ENCODE results near the gene LRRC71. TPM values are rescaled to one million over a fixed set of nuclear protein-coding genes. Genes with fewer than 3 reads are reported as not detected.
A peak's percentile ranks its signal among the peaks of the same experiment; 100 is the strongest.

Gene LRRC71
- total RNA-seq, 4 donors from 2014 or later, result not detected

- Histone ChIP-seq H3K9me3 (no peaks in the 10 kb centered on the region), H3K27me3 (peaks cover 3% of the 10 kb centered on the region), H3K4me3 (replicated peaks in 1 of 3) (peak overlapping the region in 1 of 3 donors; percentile 33), H3K27ac (peak overlapping the region; percentile 85 to 94 (median 86)), H3K4me1 (peaks cover 5 to 49% of the 10 kb centered on the region in 2 donors), H3K36me3 (no peaks in the 10 kb centered on the region)
- 57 to 79% methylated on average over 5 to 9 of the region's 12 CpGs for WGBS, 2 donors
- DNase-seq, result peak; percentile 24 to 49
- intact Hi-C loops (cut with DNase I), result no loop called here
- TF ChIP-seq POLR2A (IDR thresholded peaks at IDR 0.05) (peak in 1 of 2 donors; percentile 13), CTCF (IDR thresholded peaks at IDR 0.05) (no peak)
Observed at GRCh38 chr1:156894711-156895454, 25.5 kb upstream of the LRRC71 start.

- Histone ChIP-seq H3K4me3 (replicated peaks in 1 of 3) (peak overlapping the region in 1 of 3 donors; percentile 6), H3K4me1 (peaks cover 5 to 55% of the 10 kb centered on the region in 2 donors), H3K27me3 (peaks cover 3% of the 10 kb centered on the region), H3K36me3 (no peaks in the 10 kb centered on the region), H3K9me3 (no peaks in the 10 kb centered on the region), H3K27ac (peak overlapping the region; percentile 85 to 94 (median 86))
- TF ChIP-seq POLR2A (IDR thresholded peaks at IDR 0.05) (no peak), CTCF (IDR thresholded peaks at IDR 0.05) (no peak)
- no peak for DNase-seq
- intact Hi-C loops (cut with DNase I), result no loop called here
- WGBS, 2 donors, result 67 to 71% methylated on average over 4 of the region's 4 CpGs
Observed at GRCh38 chr1:156895455-156895812, 25.0 kb upstream of the LRRC71 start.

GRCh38 chr1:156895927-156896326 lies 24.5 kb upstream of the LRRC71 start:
- Histone ChIP-seq H3K27ac (peak overlapping the region; percentile 85 to 94 (median 86)), H3K9me3 (no peaks in the 10 kb centered on the region), H3K4me1 (peaks cover 5 to 60% of the 10 kb centered on the region in 2 donors), H3K36me3 (no peaks in the 10 kb centered on the region), H3K4me3 (replicated peaks in 1 of 3) (peak overlapping the region in 1 of 3 donors; percentile 1), H3K27me3 (peaks cover 3% of the 10 kb centered on the region)
- DNase-seq, result no peak
- no peak for TF ChIP-seq POLR2A (IDR thresholded peaks at IDR 0.05)
- no peak for TF ChIP-seq CTCF (IDR thresholded peaks at IDR 0.05)
- 74 to 90% methylated on average over 6 of the region's 6 CpGs for WGBS, 2 donors
- intact Hi-C loops (cut with DNase I), result no loop called here

GRCh38 chr1:156896490-156897033 lies 23.9 kb upstream of the LRRC71 start:
- peak overlapping the region in 1 of 3 donors; percentile 1 for H3K4me3 ChIP-seq (replicated peaks in 1 of 3)
- WGBS, 2 donors, result 84 to 86% methylated on average over 9 to 14 of the region's 16 CpGs
- no peak for DNase-seq
- peaks cover 3% of the 10 kb centered on the region for H3K27me3 ChIP-seq
- TF ChIP-seq CTCF (IDR thresholded peaks at IDR 0.05), result no peak
- no peak for TF ChIP-seq POLR2A (IDR thresholded peaks at IDR 0.05)
- H3K9me3 ChIP-seq, result no peaks in the 10 kb centered on the region
- peak overlapping the region in 2 of 3 donors; percentile 70 to 94 for H3K27ac ChIP-seq
- peaks cover 5 to 66% of the 10 kb centered on the region in 2 donors for H3K4me1 ChIP-seq
- intact Hi-C loops (cut with DNase I), result no loop called here
- H3K36me3 ChIP-seq, result no peaks in the 10 kb centered on the region
